IPS DF 6.9 (cell line): ENCODE data around the gene PTCD2.

Experiments
- DNase-seq: peaks from one replicate; pipeline ENCODE4 v3.0.0-alpha.2; 2013; ENCODE audit warnings: low read depth, low spot score
- H3K27ac ChIP-seq: one replicate; pipeline ENCODE4 v1.5.1; 2013; ENCODE audit warnings: low read length, control low read depth
- H3K27me3 ChIP-seq: 2 replicates; pipeline ENCODE4 v1.6.1; 2013; ENCODE audit warnings: mild to moderate bottlenecking, low read length; ENCODE audit not compliant: control insufficient read depth, insufficient read depth
- H3K36me3 ChIP-seq: 2 replicates; pipeline ENCODE4 v1.6.1; 2013; ENCODE audit warnings: low read length; ENCODE audit not compliant: control insufficient read depth, insufficient read depth
- H3K4me1 ChIP-seq: 2 replicates; pipeline ENCODE4 v1.6.1; 2013; ENCODE audit warnings: low read length; ENCODE audit not compliant: control insufficient read depth, insufficient read depth
- H3K4me3 ChIP-seq: 2 replicates; pipeline ENCODE4 v1.5.1; 2013; ENCODE audit warnings: mild to moderate bottlenecking, low read length
- H3K9me3 ChIP-seq: 2 replicates; pipeline ENCODE4 v1.6.1; 2013; ENCODE audit warnings: low read length, inconsistent platforms; ENCODE audit not compliant: control insufficient read depth, insufficient read depth
- WGBS: extraction: QIAGEN DNeasy Blood & Tissue Kit; methylation state at CpG from one replicate; pipeline ENCODE4 v1.1.7; 2013; ENCODE audit warnings: mixed read lengths, missing lambda C conversion rate; ENCODE audit not compliant: insufficient read length, insufficient coverage; 5-methylcytosine and 5-hydroxymethylcytosine counted together

The PTCD2 gene

DNA sequence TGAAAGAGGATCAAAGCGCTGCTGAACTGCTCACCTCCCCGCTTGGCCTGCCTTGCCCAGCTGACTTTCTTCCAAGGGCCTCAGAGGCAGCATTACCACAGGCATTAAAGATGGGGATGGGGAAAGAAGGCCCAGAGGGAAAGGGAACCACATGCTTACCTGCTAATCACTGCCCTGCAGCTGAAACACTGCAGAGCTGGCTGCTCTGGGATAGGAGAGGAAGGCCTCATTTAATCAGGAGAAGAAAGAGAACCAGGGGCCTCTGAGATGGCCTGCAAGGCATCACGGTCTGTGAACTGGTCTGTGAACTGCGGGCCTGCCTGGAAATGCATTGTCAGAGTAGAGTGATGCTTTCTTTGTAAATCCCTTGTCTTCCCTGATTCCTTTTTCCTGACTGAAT, 44.8 kb downstream of the PTCD2 start:
- H3K36me3 ChIP-seq = no peaks in the 10 kb centered on the region
- no CpG with 5 or more reads among the region's 4 CpGs for WGBS
- H3K9me3 ChIP-seq = no peaks in the 10 kb centered on the region
- no peaks in the 10 kb centered on the region for H3K27me3 ChIP-seq
- no peak overlapping the region for H3K27ac ChIP-seq
- H3K4me3 ChIP-seq = no peak overlapping the region
- H3K4me1 ChIP-seq = peaks cover 2% of the 10 kb centered on the region
- no peak for DNase-seq

DNA sequence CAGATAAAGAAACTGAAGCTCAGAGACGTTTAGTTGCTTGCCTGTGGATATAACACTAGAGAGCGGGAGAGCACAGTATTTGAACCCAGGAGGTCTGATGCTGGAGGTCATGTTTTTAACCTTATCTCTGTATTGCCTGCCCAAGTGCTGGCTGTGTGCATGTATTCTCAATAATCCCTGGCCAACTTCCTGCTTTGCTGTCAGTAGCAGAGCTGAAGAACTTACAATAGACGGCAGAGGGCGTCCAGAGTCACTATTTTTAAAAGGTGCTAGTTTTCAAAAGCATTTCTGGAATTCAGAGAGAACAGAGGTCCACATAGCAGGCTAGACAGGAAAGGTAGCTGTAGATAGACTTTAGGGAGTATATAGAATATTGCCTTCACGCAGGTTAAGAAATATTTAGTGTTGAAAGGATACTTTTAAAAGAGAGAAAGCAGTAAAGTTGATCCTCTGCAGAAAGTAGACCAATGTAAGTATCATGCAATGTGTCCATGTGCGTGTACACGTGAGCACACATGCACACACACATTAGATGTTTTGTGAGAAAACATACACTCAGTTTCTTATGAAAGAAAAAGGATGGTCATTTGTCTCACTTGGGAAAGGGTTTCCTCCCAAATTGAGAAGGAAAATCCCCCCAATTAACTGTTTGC, 46.3 kb downstream of the PTCD2 start:
- no peak overlapping the region for H3K27ac ChIP-seq
- H3K36me3 ChIP-seq = no peaks in the 10 kb centered on the region
- DNase-seq = peak; percentile 25
- no peaks in the 10 kb centered on the region for H3K9me3 ChIP-seq
- WGBS = no CpG with 5 or more reads among the region's 7 CpGs
- H3K4me3 ChIP-seq = no peak overlapping the region
- H3K4me1 ChIP-seq = peaks cover 2% of the 10 kb centered on the region
- H3K27me3 ChIP-seq = no peaks in the 10 kb centered on the region

DNA sequence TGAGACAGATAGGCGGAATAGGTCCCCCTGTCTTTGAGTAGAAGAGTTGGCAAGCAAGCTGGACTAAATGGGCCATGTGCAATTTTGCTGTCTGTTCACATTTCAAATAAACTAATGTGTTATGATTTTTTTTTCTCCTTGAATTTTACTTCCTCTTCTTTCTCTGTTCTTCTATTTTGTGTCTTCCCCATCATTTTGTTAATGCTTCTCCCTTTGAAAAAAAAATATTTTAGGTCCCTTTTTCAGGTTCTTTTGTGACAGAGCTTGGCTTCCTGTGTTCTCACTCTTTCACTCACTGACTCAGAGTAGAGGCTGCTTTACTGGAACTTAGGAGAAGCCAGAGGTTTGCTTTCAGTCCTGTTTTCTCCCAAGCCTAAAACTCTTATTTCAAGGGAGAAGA, 48.1 kb downstream of the PTCD2 start:
- Histone ChIP-seq H3K27me3 (no peaks in the 10 kb centered on the region), H3K9me3 (no peaks in the 10 kb centered on the region), H3K27ac (no peak overlapping the region), H3K4me3 (no peak overlapping the region), H3K4me1 (peaks cover 2% of the 10 kb centered on the region), H3K36me3 (no peaks in the 10 kb centered on the region)
- WGBS = no CpG with 5 or more reads among the region's 1 CpG
- no peak for DNase-seq

DNA sequence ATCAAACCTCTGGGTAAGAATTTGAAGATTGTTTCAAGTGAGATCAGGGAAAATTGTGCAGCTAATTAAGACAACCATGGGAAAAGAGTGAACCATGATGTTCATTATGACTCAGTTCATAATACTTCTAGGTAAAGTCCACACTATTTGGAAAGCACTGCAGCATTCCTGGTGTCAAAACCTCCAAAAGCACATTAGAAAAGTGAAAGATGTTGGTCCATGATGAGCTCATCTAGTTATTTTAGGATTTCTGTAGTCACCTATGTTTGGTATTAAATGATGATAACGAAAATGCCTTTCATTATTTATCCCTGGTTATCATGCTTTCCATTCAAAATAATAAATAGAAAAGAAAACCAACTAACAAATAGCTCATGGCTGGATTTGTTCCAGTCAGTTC, 49.1 kb downstream of the PTCD2 start:
- no peak overlapping the region for H3K27ac ChIP-seq
- no peaks in the 10 kb centered on the region for H3K9me3 ChIP-seq
- WGBS = no CpG with 5 or more reads among the region's 1 CpG
- no peaks in the 10 kb centered on the region for H3K27me3 ChIP-seq
- no peak for DNase-seq
- no peak overlapping the region for H3K4me3 ChIP-seq
- no peaks in the 10 kb centered on the region for H3K36me3 ChIP-seq
- H3K4me1 ChIP-seq = no peaks in the 10 kb centered on the region

DNA sequence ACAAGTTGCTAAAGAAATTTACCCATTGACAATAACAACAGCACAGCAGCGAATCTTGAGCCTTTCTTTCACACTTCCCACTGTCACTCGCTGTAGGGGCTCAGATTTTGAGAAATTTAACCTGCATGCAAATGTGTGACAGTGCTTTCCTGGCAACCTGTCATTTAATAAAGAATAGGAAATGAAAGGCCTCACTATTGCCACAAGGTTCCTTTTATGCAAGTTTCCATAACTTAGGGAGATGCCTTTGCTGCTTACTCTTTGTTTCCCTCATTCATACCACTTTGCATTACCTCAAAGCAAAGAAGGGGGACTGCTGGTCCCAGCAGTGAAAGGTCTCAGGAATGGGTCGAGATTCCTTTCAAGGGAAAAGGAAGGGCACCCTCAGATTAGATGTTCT, 49.5 kb downstream of the PTCD2 start:
- Histone ChIP-seq H3K9me3 (no peaks in the 10 kb centered on the region), H3K4me3 (no peak overlapping the region), H3K27ac (no peak overlapping the region), H3K4me1 (no peaks in the 10 kb centered on the region), H3K36me3 (no peaks in the 10 kb centered on the region), H3K27me3 (no peaks in the 10 kb centered on the region)
- no CpG with 5 or more reads among the region's 3 CpGs for WGBS
- no peak for DNase-seq

DNA sequence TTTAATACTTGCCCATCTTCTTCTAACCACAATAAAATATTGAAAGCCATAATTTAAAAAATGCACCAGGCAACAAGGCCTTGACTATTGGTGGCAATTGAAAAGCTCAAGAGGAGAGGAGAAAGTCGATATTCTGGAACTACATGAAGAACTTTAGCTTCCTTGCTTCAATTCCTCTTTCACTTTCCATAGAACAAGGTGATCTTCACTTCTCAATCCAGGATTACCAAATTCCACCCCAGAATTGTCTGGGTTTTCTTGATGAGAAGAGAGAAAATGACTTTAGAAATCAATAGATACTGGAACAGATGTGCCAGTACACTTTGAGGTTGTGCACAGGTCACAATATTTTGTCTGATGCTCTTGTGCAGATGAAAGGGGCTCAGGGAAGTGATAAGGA, 52.2 kb downstream of the PTCD2 start:
- Histone ChIP-seq H3K4me1 (no peaks in the 10 kb centered on the region), H3K4me3 (no peak overlapping the region), H3K9me3 (no peaks in the 10 kb centered on the region), H3K27ac (no peak overlapping the region), H3K27me3 (no peaks in the 10 kb centered on the region), H3K36me3 (no peaks in the 10 kb centered on the region)
- no peak for DNase-seq
- no CpG with 5 or more reads among the region's 1 CpG for WGBS

DNA sequence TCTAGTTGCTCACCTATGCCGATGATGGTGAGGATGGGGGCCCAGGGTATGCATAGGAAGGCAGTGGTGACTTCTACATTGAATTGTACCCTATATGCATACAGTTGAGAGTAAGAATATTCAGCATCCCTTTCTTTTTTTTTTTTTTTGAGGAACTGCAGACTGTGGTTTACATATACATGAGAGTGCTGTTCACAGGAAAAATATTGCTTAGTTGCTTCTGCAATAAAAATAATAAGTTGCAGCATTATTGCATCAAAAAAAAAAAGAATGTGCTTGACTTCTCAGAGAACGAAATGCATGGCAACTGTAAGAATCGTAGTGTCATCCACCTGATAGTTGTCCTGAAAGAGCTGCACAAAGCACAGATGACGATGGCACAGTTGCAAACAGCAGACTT, 52.8 kb downstream of the PTCD2 start:
- no peak for DNase-seq

DNA sequence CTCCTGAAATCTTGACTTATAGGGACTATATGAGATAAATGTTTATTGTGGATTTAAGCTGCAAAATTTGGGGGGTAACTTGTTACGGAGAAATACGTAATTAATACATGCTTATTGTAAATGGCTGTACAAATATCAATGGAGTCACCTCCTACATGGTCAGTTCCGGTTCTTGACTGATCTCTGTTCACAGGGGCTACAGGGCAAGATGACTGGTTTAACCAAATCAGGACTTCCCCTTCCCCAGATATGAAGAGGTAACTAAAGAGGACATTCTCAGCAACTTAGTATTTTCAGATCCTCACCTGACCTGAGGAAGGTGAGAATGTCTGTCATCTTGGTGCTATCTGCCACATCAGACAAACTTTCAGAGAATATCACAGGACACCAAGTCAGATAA, 54.7 kb downstream of the PTCD2 start:
- WGBS = 100% methylated on average over 2 of the region's 3 CpGs
- DNase-seq = no peak
- no peak overlapping the region for H3K4me3 ChIP-seq
- no peaks in the 10 kb centered on the region for H3K27me3 ChIP-seq
- no peaks in the 10 kb centered on the region for H3K9me3 ChIP-seq
- no peak overlapping the region for H3K27ac ChIP-seq
- no peaks in the 10 kb centered on the region for H3K4me1 ChIP-seq
- H3K36me3 ChIP-seq = no peaks in the 10 kb centered on the region

More for the DNA sequence above, 52.8 kb downstream of the PTCD2 start:
- Histone ChIP-seq H3K4me3 (no peak overlapping the region), H3K4me1 (no peaks in the 10 kb centered on the region), H3K9me3 (no peaks in the 10 kb centered on the region), H3K27me3 (no peaks in the 10 kb centered on the region), H3K36me3 (no peaks in the 10 kb centered on the region), H3K27ac (no peak overlapping the region)
- WGBS = no CpG with 5 or more reads among the region's 4 CpGs

DNA sequence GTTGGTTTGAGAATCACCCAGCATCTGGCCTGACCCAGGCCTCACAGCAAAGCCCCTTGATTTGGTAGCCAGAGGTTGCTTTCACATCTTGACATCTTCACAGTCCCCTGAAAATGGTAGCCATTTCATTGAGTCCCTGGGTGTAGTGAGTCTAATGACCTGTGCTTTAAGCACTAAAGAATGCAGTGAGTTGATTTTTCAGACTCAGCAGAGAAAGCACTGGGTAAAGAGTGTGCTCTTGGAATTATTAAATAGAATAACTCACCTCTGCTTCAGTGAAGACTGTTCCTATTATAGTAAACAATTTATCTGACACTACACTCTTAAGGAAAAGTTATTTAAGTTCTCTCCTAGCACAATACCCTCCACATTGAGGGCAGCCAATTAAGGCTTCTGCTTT, 56.2 kb downstream of the PTCD2 start:
- H3K9me3 ChIP-seq = no peaks in the 10 kb centered on the region
- H3K36me3 ChIP-seq = no peaks in the 10 kb centered on the region
- H3K4me3 ChIP-seq = no peak overlapping the region
- no peak for DNase-seq
- H3K27me3 ChIP-seq = no peaks in the 10 kb centered on the region
- H3K4me1 ChIP-seq = no peaks in the 10 kb centered on the region
- no peak overlapping the region for H3K27ac ChIP-seq

DNA sequence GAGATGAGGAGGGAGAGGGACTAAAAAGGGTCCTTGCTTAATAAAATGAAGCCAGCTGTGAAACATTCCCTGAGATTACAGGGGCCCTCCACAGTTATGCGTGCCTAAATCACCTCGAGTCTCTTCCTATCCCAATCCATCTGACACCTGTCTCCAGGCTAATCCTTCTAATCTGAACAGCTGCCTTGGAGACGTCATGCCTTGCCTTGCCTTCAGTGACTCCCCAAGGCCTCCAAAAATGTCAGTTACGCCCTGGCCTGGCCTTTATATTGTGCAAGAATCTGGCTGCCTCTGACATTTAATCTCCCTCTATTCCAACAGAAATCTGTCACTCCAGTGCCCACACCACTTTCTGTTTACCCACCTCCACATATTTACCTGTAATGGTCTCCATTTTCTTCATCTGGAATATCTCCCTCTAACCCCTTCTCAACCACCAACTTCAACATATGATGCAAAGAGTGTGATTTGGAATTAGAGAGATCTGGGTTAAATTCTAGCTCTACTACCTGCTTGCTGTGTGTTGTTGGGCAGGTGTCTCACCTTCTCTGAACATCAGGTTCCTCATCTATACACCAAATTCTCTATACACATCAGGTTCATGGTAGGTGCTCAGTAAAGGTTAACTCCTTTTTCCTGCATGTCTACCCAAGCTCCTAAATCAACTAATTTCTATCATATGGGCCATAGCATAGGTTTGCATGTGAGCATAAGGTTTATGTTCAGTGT, 57.9 kb downstream of the PTCD2 start:
- no CpG with 5 or more reads among the region's 4 CpGs for WGBS
- Histone ChIP-seq H3K27ac (no peak overlapping the region), H3K4me3 (no peak overlapping the region), H3K27me3 (no peaks in the 10 kb centered on the region), H3K9me3 (no peaks in the 10 kb centered on the region), H3K36me3 (no peaks in the 10 kb centered on the region), H3K4me1 (no peaks in the 10 kb centered on the region)
- DNase-seq = no peak
